Esophagus muscularis mucosa (tissue), 4 donors: ENCODE results near the gene RAPGEF2. TPM values are rescaled to one million over a fixed set of nuclear protein-coding genes. Genes with fewer than 3 reads are reported as not detected.

Source experiments
- DNase-seq: peaks from one replicate; pipeline ENCODE4 v3.0.0-alpha.2; 2017; ENCODE audit errors: extremely low spot score
- H3K27ac ChIP-seq, 4 donors: fragments of 200-600 bp; sonication (generic); replicated peaks in 1 of 4; 1 replicate in 3 of 4; 2 replicates in 1 of 4; pipeline ENCODE4 v1.5.1; 2016 to 2019; ENCODE audit warnings: mild to moderate bottlenecking in 1 of 4
- H3K27me3 ChIP-seq, 4 donors: fragments of 200-600 bp; sonication (generic); one replicate each; pipeline versions ENCODE4 v1.5.1 to v1.6.0; 2016 to 2019
- H3K36me3 ChIP-seq, 4 donors: fragments of 200-600 bp; sonication (generic); one replicate each; pipeline ENCODE4 v1.5.1; 2016 to 2019
- H3K4me1 ChIP-seq, 4 donors: fragments of 200-600 bp; sonication (generic); one replicate each; pipeline ENCODE4 v1.5.1; 2016 to 2019
- H3K4me3 ChIP-seq, 4 donors: fragments of 200-600 bp; sonication (generic); 1 replicate in 2 of 4; 2 replicates in 2 of 4; pipeline ENCODE4 v1.5.1; 2016 to 2019; ENCODE audit warnings: mild to moderate bottlenecking in 4 of 4, moderate library complexity in 1 of 4
- H3K9me3 ChIP-seq, 4 donors: fragments of 200-600 bp; sonication (generic); 1 replicate in 3 of 4; 2 replicates in 1 of 4; pipeline ENCODE4 v1.5.1; 2016 to 2019
- CTCF ChIP-seq, 3 experiments: fragments of 200-600 bp in 2 of 3; fragments of 450-650 bp in 1 of 3; sonication (generic) in 2 of 3; IDR thresholded peaks; one replicate each; pipeline ENCODE4 v1.5.1; 2017 to 2019; ENCODE audit warnings: antibody characterized with exemption in 3 of 3, mild to moderate bottlenecking in 2 of 3, moderate library complexity in 1 of 3
- EP300 ChIP-seq: sonication (generic); formaldehyde crosslinking; IDR thresholded peaks from one replicate; pipeline ENCODE4 v1.6.1; 2017; ENCODE audit warnings: antibody characterized with exemption
- POLR2A ChIP-seq: fragments of 450-650 bp; IDR thresholded peaks from one replicate; pipeline ENCODE4 v1.6.1; 2017; ENCODE audit warnings: antibody characterized with exemption, moderate library complexity, mild to moderate bottlenecking, low read depth
- POLR2AphosphoS5 ChIP-seq, 2 donors: sonication (generic); formaldehyde crosslinking; IDR thresholded peaks; one replicate each; pipeline ENCODE4 v1.6.1; 2017; ENCODE audit warnings: antibody characterized with exemption in 2 of 2
- WGBS: methylation state at CpG from one replicate; pipeline ENCODE4 v1.1.5; 2018; 5-methylcytosine and 5-hydroxymethylcytosine counted together
- intact Hi-C: fragments of 100-400 bp; cut with DNase I; formaldehyde crosslinking; loops from one replicate; pipeline ENCODE4 v1.15.1; 2023
- total RNA-seq, 4 donors: library from RNA; depleted of rRNA; stranded (reverse); fragments of >200 nt; gene quantifications; one replicate each; pipeline versions ENCODE4 v1.1.0 to v1.2.1, GENCODE V29; 2016

The RAPGEF2 gene
- total RNA-seq, 4 donors from 2014 or later: 55.6 to 61.5 (median 58.4) TPM

GRCh38 chr4:159273141-159273438 is 170.2 kb downstream of the RAPGEF2 start:
- H3K9me3 ChIP-seq: no peaks in the 10 kb centered on the region
- TF ChIP-seq CTCF (IDR thresholded peaks at IDR 0.05): no peak
- TF ChIP-seq POLR2A: no peak
- no peak for TF ChIP-seq POLR2AphosphoS5 (IDR thresholded peaks at IDR 0.05)
- TF ChIP-seq EP300: no peak
- intact Hi-C loops: no loop called here
- H3K36me3 ChIP-seq: no peaks in the 10 kb centered on the region
- no peak for DNase-seq
- H3K4me3 ChIP-seq: no peak overlapping the region
- H3K27me3 ChIP-seq: no peaks in the 10 kb centered on the region
- H3K4me1 ChIP-seq: peaks cover 27 to 35% (median 29%) of the 10 kb centered on the region in 4 donors
- H3K27ac ChIP-seq: no peak overlapping the region

GRCh38 chr4:159273841-159274240 is 171.0 kb downstream of the RAPGEF2 start:
- H3K4me1 ChIP-seq: peaks cover 25 to 35% (median 27%) of the 10 kb centered on the region in 4 donors
- H3K4me3 ChIP-seq: no peak overlapping the region
- intact Hi-C loops: no loop called here
- H3K27ac ChIP-seq: no peak overlapping the region
- H3K9me3 ChIP-seq: no peaks in the 10 kb centered on the region
- 95% methylated on average over 9 of the region's 9 CpGs for WGBS
- no peak for TF ChIP-seq EP300
- no peak for TF ChIP-seq POLR2AphosphoS5 (IDR thresholded peaks at IDR 0.05)
- TF ChIP-seq POLR2A: no peak
- no peak for TF ChIP-seq CTCF (IDR thresholded peaks at IDR 0.05)
- DNase-seq: no peak
- no peaks in the 10 kb centered on the region for H3K36me3 ChIP-seq
- no peaks in the 10 kb centered on the region for H3K27me3 ChIP-seq

GRCh38 chr4:159278399-159278798 is 175.5 kb downstream of the RAPGEF2 start:
- Histone ChIP-seq H3K27me3 (no peaks in the 10 kb centered on the region), H3K4me3 (no peak overlapping the region), H3K36me3 (no peaks in the 10 kb centered on the region), H3K4me1 (peaks cover 8 to 24% (median 15%) of the 10 kb centered on the region in 4 donors), H3K9me3 (no peaks in the 10 kb centered on the region), H3K27ac (no peak overlapping the region)
- WGBS: 86% methylated on average over 5 of the region's 5 CpGs
- TF ChIP-seq CTCF (IDR thresholded peaks at IDR 0.05) (no peak), POLR2A (no peak), POLR2AphosphoS5 (IDR thresholded peaks at IDR 0.05) (no peak), EP300 (no peak)
- no peak for DNase-seq
- intact Hi-C loops: no loop called here

- intact Hi-C loops: no loop called here
- TF ChIP-seq EP300 (no peak), CTCF (IDR thresholded peaks at IDR 0.05) (no peak), POLR2AphosphoS5 (IDR thresholded peaks at IDR 0.05) (no peak), POLR2A (no peak)
- Histone ChIP-seq H3K9me3 (no peaks in the 10 kb centered on the region), H3K36me3 (no peaks in the 10 kb centered on the region), H3K27ac (no peak overlapping the region), H3K4me1 (peaks cover 7 to 25% (median 18%) of the 10 kb centered on the region in 4 donors), H3K27me3 (no peaks in the 10 kb centered on the region), H3K4me3 (no peak overlapping the region)
- DNase-seq: no peak
- WGBS: 95% methylated on average over 6 of the region's 6 CpGs
Observed at GRCh38 chr4:159279084-159279483, 176.2 kb downstream of the RAPGEF2 start.

- Histone ChIP-seq H3K4me1 (peaks cover 7 to 26% (median 21%) of the 10 kb centered on the region in 4 donors), H3K27me3 (no peaks in the 10 kb centered on the region), H3K4me3 (no peak overlapping the region), H3K36me3 (no peaks in the 10 kb centered on the region), H3K9me3 (no peaks in the 10 kb centered on the region), H3K27ac (no peak overlapping the region)
- DNase-seq: no peak
- intact Hi-C loops: no loop called here
- TF ChIP-seq CTCF (IDR thresholded peaks at IDR 0.05) (no peak), POLR2A (no peak), POLR2AphosphoS5 (IDR thresholded peaks at IDR 0.05) (no peak), EP300 (no peak)
- WGBS: 97% methylated on average over 13 of the region's 13 CpGs
Observed at GRCh38 chr4:159280442-159281172, 177.7 kb downstream of the RAPGEF2 start.
